Osteocyte (in vitro differentiated cells): ENCODE measurements around the gene PREX1. TPM values are rescaled to one million over a fixed set of nuclear protein-coding genes. Genes with fewer than 3 reads are reported as not detected.

Source experiments
- DNase-seq: peaks from one replicate; pipeline ENCODE4 v3.0.0; 2021; ENCODE audit warnings: mixed read lengths; ENCODE audit not compliant: unreplicated experiment; ENCODE audit errors: extremely low spot score
- H3K27ac Mint-ChIP-seq: one replicate; pipeline ENCODE4 v1.8.0; 2021; ENCODE audit warnings: mild to moderate bottlenecking, mixed read lengths; ENCODE audit not compliant: unreplicated experiment
- H3K27me3 Mint-ChIP-seq: one replicate; pipeline ENCODE4 v1.8.0; 2021; ENCODE audit warnings: mixed read lengths; ENCODE audit not compliant: unreplicated experiment
- H3K36me3 Mint-ChIP-seq: one replicate; pipeline ENCODE4 v1.8.0; 2021; ENCODE audit warnings: mixed read lengths; ENCODE audit not compliant: unreplicated experiment
- H3K4me1 Mint-ChIP-seq: one replicate; pipeline ENCODE4 v1.8.0; 2021; ENCODE audit warnings: mixed read lengths; ENCODE audit not compliant: unreplicated experiment
- H3K4me3 Mint-ChIP-seq: one replicate; pipeline ENCODE4 v1.8.0; 2021; ENCODE audit warnings: mild to moderate bottlenecking, moderate library complexity, mixed read lengths; ENCODE audit not compliant: unreplicated experiment
- H3K9me3 Mint-ChIP-seq: one replicate; pipeline ENCODE4 v1.8.0; 2021; ENCODE audit warnings: mixed read lengths; ENCODE audit not compliant: unreplicated experiment
- CTCF ChIP-seq: fragments of 200-600 bp; sonication (generic); IDR thresholded peaks from 2 replicates; pipeline ENCODE4 v1.5.0; 2021; ENCODE audit warnings: antibody characterized with exemption, mild to moderate bottlenecking, moderate library complexity
- total RNA-seq: library from RNA; stranded (reverse); gene quantifications from 2 replicates; pipeline ENCODE4 v1.2.1, GENCODE V29; 2021

Gene PREX1
- total RNA-seq, 1 donor from 2014 or later = 24.2 TPM

GRCh38 chr20:48676125-48676524 is 151.7 kb downstream of the PREX1 start:
- no peak overlapping the region for H3K27ac Mint-ChIP-seq
- H3K4me1 Mint-ChIP-seq = peaks cover 7% of the 10 kb centered on the region
- no peak for TF ChIP-seq CTCF
- DNase-seq = no peak
- peaks cover 18% of the 10 kb centered on the region for H3K36me3 Mint-ChIP-seq
- H3K4me3 Mint-ChIP-seq = no peak overlapping the region
- no peaks in the 10 kb centered on the region for H3K27me3 Mint-ChIP-seq
- no peaks in the 10 kb centered on the region for H3K9me3 Mint-ChIP-seq

GRCh38 chr20:48674461-48674860 is 153.3 kb downstream of the PREX1 start:
- Mint-ChIP-seq H3K36me3 (peaks cover 13% of the 10 kb centered on the region), H3K27ac (no peak overlapping the region), H3K4me1 (peaks cover 12% of the 10 kb centered on the region), H3K4me3 (no peak overlapping the region), H3K27me3 (no peaks in the 10 kb centered on the region), H3K9me3 (no peaks in the 10 kb centered on the region)
- no peak for TF ChIP-seq CTCF
- no peak for DNase-seq

GRCh38 chr20:48673507-48673906 is 154.3 kb downstream of the PREX1 start:
- no peaks in the 10 kb centered on the region for H3K9me3 Mint-ChIP-seq
- H3K36me3 Mint-ChIP-seq = peaks cover 7% of the 10 kb centered on the region
- no peak for DNase-seq
- no peaks in the 10 kb centered on the region for H3K27me3 Mint-ChIP-seq
- H3K4me1 Mint-ChIP-seq = peaks cover 18% of the 10 kb centered on the region
- no peak overlapping the region for H3K27ac Mint-ChIP-seq
- TF ChIP-seq CTCF = no peak
- no peak overlapping the region for H3K4me3 Mint-ChIP-seq

- Mint-ChIP-seq H3K9me3 (no peaks in the 10 kb centered on the region), H3K4me3 (no peak overlapping the region), H3K27me3 (no peaks in the 10 kb centered on the region), H3K4me1 (peaks cover 26% of the 10 kb centered on the region), H3K27ac (no peak overlapping the region), H3K36me3 (peaks cover 7% of the 10 kb centered on the region)
- DNase-seq = no peak
- TF ChIP-seq CTCF = no peak
Measured at GRCh38 chr20:48672324-48672723, 155.5 kb downstream of the PREX1 start.

GRCh38 chr20:48671141-48671540 is 156.7 kb downstream of the PREX1 start:
- no peak overlapping the region for H3K27ac Mint-ChIP-seq
- no peak overlapping the region for H3K4me3 Mint-ChIP-seq
- DNase-seq = no peak
- TF ChIP-seq CTCF = no peak
- H3K9me3 Mint-ChIP-seq = no peaks in the 10 kb centered on the region
- peaks cover 10% of the 10 kb centered on the region for H3K36me3 Mint-ChIP-seq
- H3K4me1 Mint-ChIP-seq = peaks cover 24% of the 10 kb centered on the region
- no peaks in the 10 kb centered on the region for H3K27me3 Mint-ChIP-seq
